MCF 10A (cell line): Measurements from ENCODE around the gene C8G. TPM values are rescaled to one million over a fixed set of nuclear protein-coding genes. Genes with fewer than 3 reads are reported as not detected.

ENCODE experiments used
- BruUV-seq: library from RNA; stranded (reverse); fragments of 400-500 nt; replicated peaks from 2 replicates; lab custom pipeline; 2021; lab: Mats Ljungman, UMichigan
- CTCF ChIA-PET: fragments of 300-600 bp; sonication (Branson Sonifier 250); formaldehyde crosslinking; extraction: SDS; loops from one replicate; lab custom pipeline; 2021; ENCODE audit warnings: antibody characterized with exemption, inconsistent platforms; lab: Yijun Ruan, JAX
- POLR2A ChIA-PET: fragments of 300-600, 350-650 bp; sonication (Branson Sonifier 250); formaldehyde crosslinking; extraction: SDS; loops from one replicate; lab custom pipeline; 2020; ENCODE audit warnings: antibody characterized with exemption, inconsistent platforms; lab: Yijun Ruan, JAX
- DNase-seq: peaks from one replicate; pipeline ENCODE4 v3.0.0-alpha.2; 2018; ENCODE audit not compliant: unreplicated experiment
- H3K27ac Mint-ChIP-seq: one replicate; pipeline ENCODE4 v1.8.0; 2022; ENCODE audit warnings: mild to moderate bottlenecking, low read depth, mixed read lengths; ENCODE audit not compliant: unreplicated experiment
- H3K27me3 Mint-ChIP-seq: one replicate; pipeline ENCODE4 v1.8.0; 2022; ENCODE audit warnings: mixed read lengths; ENCODE audit not compliant: insufficient read depth, unreplicated experiment
- H3K36me3 Mint-ChIP-seq: one replicate; pipeline ENCODE4 v1.8.0; 2022; ENCODE audit warnings: mild to moderate bottlenecking, moderate library complexity, mixed read lengths; ENCODE audit not compliant: insufficient read depth, unreplicated experiment
- H3K4me1 Mint-ChIP-seq: one replicate; pipeline ENCODE4 v1.8.0; 2022; ENCODE audit warnings: mixed read lengths; ENCODE audit not compliant: insufficient read depth, unreplicated experiment
- H3K4me3 Mint-ChIP-seq: one replicate; pipeline ENCODE4 v1.8.0; 2022; ENCODE audit warnings: mild to moderate bottlenecking, moderate library complexity, mixed read lengths; ENCODE audit not compliant: unreplicated experiment
- H3K9me3 Mint-ChIP-seq: one replicate; pipeline ENCODE4 v1.8.0; 2022; ENCODE audit warnings: mixed read lengths; ENCODE audit not compliant: unreplicated experiment
- CTCF ChIP-seq: fragments of 200-600 bp; IDR thresholded peaks from one replicate; pipeline ENCODE4 v1.8.0; 2022; ENCODE audit warnings: antibody characterized with exemption, mild to moderate bottlenecking; ENCODE audit not compliant: unreplicated experiment
- intact Hi-C: fragments of 100-400 bp; cut with micrococcal nuclease; formaldehyde crosslinking; loops from 2 replicates; pipeline ENCODE4 v1.14.1; 2022
- total RNA-seq: library from RNA; stranded (reverse); gene quantifications from 2 replicates; pipeline ENCODE4 v1.2.3, GENCODE V29; 2022

Gene C8G
- total RNA-seq, 1 experiment from 2014 or later = 1.0 TPM

- TF ChIP-seq CTCF = no peak
- Mint-ChIP-seq H3K9me3 (peaks cover 10% of the 10 kb centered on the region), H3K36me3 (peaks cover 7% of the 10 kb centered on the region), H3K27ac (peak overlapping the region; percentile 12), H3K4me1 (peaks cover 10% of the 10 kb centered on the region), H3K27me3 (no peaks in the 10 kb centered on the region), H3K4me3 (no peak overlapping the region)
- no TSS peak for BruUV-seq
- intact Hi-C loops = no loop called here
- ChIA-PET POLR2A (interaction anchor here (0.8 to 1.5 kb wide), 2 partner anchors 11 to 180 kb away, joined by 3 to 5 read pairs; partner anchors contain the start of gene GRIN1), CTCF (interaction anchor here (0.7 to 1.1 kb wide), 3 partner anchors 70 to 76 kb away, joined by 3 read pairs; no protein-coding TSS in a partner anchor)
- no peak for DNase-seq
Observed at GRCh38 chr9:136958898-136959850, 14.1 kb downstream of the C8G start.

GRCh38 chr9:136960212-136960937 lies 15.3 kb downstream of the C8G start:
- Mint-ChIP-seq H3K9me3 (peaks cover 10% of the 10 kb centered on the region), H3K4me3 (no peak overlapping the region), H3K27me3 (no peaks in the 10 kb centered on the region), H3K4me1 (peaks cover 10% of the 10 kb centered on the region), H3K27ac (no peak overlapping the region), H3K36me3 (peaks cover 7% of the 10 kb centered on the region)
- intact Hi-C loops = no loop called here
- no TSS peak for BruUV-seq
- TF ChIP-seq CTCF = no peak
- POLR2A ChIA-PET = interaction anchor here (1.5 kb wide), 1 partner anchor 12 kb away, joined by 5 read pairs; no protein-coding TSS in a partner anchor
- CTCF ChIA-PET = interaction anchor here (1.1 kb wide), 2 partner anchors 69 to 75 kb away, joined by 3 read pairs; no protein-coding TSS in a partner anchor
- DNase-seq = no peak

DNA sequence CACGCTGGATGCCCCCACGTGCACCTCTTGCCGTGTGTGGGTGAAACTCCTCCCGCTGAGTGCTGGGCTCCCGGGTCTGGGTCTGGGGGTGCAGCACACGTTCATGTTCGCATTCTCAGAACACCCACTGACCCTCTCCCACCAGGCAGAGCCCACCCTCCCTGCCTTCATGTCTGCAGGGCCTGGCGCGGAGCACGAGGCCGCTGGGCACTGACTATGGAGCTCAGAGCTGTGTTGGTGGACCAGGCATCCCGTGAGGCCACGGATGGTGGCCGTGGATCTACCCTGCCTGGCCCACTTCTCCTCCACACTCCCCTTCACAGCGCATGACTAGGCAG lies 15.9 kb downstream of the C8G start:
- ChIA-PET CTCF (no interaction called here), POLR2A (no interaction called here)
- intact Hi-C loops = no loop called here
- Mint-ChIP-seq H3K4me3 (no peak overlapping the region), H3K36me3 (peaks cover 7% of the 10 kb centered on the region), H3K27me3 (no peaks in the 10 kb centered on the region), H3K4me1 (peaks cover 10% of the 10 kb centered on the region), H3K9me3 (peaks cover 10% of the 10 kb centered on the region), H3K27ac (no peak overlapping the region)
- TF ChIP-seq CTCF = no peak
- BruUV-seq = no TSS peak
- DNase-seq = no peak
